Activated T-cell treated with anti-CD3 and anti-CD28 coated beads for 1 hour (primary cell): Measurements from ENCODE around the gene CACNA1D.

ENCODE experiments used
- DNase-seq: peaks from one replicate; pipeline ENCODE4 v3.0.0-alpha.2; 2020; ENCODE audit warnings: low read depth

Gene CACNA1D

DNA sequence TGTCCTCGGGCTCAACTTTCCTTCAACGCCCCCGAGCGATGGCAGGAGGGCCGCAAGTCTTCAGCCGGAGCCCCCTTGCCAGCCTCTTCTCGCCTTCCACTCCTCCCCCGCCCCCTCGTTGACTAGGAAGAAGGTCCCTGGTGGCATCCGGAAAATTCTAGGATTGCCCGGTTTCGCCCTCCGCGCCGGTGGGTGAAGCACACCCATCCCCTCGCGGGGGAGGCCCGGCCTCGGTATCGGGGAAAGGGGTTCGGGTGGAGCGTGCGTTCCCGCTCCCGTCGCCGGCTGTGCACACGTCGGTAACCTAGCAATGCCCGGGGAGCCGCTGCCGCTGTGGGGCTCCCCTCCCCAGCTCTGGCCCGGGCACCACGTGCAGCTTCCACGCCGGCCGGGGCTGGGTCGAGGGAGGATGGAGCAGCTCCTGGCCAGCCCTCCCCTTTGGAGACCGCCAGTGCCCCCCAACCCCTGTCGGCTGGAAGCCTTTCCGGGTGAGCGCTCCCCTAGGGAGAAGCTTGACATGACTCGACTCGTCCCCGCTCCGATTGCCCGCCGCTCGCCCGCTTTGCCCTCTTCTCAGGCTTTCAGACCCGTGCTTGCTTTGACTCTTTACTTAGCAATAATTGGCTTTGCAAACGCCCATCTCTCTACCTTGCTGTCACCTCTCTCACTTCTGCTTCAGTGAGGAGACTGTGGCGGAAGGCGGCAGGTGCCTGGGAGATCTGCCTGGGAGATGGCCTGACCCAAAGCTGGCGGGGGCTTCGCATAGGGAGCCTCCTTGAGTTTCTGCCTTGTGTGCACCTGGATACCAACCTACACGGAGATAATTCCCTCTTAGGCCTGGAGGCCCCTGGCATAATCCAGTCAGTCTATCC is 1.3 kb downstream of the CACNA1D start:
- no peak for DNase-seq

DNA sequence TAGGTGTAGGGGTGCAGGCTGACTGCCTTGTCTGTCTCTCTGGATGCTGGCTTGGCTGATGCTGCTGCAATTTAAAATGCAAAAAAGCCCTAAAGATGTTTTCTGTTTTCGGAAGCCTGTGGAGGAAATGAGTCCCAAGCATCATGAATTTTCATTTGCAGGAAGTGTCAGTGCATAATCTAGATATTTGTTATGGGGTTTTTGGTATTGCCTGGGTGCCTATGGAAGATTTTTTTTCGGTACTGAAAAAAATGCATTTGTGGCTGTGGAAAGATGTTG is 1.9 kb downstream of the CACNA1D start:
- DNase-seq: no peak

DNA sequence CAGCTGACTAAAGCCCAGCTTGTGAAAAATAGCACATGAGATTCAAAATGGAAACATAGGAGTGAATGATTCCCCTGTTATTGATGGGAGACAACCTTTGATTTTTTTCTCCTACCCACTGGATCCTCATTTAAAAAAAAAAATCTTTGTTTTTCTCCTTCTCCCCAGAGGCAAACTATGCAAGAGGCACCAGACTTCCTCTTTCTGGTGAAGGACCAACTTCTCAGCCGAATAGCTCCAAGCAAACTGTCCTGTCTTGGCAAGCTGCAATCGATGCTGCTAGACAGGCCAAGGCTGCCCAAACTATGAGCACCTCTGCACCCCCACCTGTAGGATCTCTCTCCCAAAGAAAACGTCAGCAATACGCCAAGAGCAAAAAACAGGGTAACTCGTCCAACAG is 2.6 kb downstream of the CACNA1D start:
- no peak for DNase-seq

DNA sequence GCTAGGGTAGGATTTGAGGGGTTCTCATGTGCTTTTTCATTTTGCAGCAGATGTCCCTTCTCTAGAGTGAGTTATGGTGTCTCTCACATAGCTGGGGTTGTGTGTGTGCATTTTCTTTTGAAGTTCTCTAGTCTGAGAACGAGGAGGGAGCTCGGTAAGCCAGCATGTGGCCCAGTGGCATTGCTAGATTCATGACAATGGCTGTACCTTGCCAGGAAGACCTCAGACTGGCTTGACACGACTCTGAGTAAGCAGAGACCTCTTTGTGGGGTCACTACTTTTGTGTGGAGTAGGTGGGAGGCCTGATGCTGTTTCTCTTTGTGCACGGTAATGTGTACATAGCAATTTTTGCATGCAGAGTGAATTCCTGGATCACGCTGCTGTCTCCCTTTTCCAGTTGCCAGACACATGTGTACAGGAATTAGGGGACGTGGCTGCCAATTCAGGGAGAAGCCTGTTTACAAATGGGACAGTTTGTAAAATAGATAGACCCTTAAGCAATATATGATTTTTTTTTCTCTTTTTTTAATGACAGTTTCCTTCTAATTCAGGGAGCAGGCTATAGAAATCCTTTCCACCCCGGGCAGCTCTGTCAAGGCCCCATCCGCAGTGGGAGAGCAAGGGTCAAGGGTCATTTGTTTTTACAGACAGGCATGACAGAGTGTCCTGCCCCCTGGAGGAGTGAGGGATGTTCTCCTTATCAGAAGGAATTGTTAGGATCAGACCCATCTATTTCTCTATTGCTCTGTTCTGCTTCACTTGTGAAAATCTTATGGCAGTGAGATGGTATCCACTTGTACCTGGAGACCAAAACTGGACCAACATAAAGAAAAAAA is 4.6 kb downstream of the CACNA1D start:
- no peak for DNase-seq

DNA sequence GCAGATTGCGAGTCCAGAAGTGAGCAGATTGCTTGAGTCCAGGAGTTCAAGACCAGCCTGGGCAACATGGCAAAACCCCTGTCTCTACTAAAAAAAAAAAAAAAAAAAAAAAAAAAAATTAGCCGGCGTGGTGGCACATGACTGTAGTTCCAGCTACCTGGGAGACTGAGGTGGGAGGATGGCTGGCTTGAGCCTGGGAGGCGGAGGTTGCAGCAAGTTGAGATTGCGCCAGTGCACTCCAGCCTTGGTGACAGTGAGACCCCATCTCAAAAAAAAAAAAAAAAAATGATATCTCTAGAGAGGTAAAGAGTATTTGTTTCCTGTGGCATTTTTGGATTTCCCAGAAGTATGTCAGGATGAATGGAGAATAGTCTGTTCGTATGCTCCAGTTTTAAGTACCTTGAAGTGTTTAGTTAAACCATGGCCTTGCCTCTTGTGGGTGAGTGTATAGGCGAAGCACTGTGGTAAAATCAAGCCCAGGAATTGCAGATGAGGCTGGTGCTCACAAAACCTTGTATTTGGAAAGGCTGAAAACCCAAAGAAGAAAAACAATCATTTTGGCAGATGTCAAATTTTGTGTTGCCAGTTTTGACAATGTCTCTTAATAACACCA is 5.9 kb downstream of the CACNA1D start:
- DNase-seq: no peak

DNA sequence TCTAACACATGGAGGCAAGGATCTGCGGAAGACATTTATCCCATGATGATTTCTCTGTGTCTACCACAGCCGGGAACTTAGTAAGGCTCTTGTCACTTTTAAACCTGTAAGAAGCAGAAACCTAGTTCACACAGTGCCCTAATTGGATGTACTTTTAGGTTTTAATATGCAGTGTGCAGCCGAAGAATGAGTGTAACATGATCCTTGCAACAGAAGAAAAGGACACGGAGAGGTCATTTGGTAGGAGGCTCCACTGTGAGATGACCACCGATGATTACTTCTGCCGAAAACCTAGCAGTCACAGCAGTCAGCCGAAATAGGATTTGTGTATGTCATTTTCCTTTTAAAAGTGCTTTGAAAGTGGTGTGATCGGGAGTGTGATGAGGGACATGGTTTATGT is 6.8 kb downstream of the CACNA1D start:
- no peak for DNase-seq

DNA sequence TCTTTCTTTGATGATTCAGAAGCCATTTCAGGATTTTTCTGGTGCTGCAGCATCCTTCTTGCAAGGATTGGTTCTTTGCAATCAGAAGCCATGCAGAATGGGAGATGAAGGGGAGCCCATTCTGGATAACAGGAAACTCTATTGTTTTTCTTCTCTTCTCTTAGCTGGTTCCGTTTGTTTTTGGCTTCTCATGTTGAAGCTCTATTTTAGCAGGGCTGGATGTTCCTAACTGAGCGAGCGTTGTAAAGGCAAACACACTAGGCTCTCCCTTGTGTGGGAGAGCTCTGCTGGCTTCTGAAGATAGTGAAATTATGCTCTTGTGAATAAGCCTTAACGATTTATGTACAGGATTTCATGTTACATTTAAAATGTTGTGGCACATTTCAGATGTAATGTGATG is 8.3 kb downstream of the CACNA1D start:
- DNase-seq: no peak

DNA sequence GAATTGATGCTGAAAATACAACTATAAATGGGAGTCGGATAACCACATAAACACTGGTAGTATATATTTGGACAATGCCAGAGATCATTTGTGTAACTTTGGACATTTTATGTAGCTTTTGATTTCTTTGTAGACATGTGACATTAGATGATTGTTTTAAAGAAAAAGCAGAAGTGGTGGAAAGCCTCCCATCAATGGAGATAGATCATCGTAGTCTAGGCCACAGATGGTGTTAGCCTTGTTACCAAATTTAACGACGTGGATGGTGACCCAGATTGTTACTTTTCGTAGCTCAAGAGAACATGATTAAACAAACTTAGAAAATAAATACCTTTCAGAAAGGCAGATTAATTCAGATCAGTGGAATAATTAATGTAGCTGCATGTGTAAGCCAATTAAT is 8.8 kb downstream of the CACNA1D start:
- DNase-seq: no peak

DNA sequence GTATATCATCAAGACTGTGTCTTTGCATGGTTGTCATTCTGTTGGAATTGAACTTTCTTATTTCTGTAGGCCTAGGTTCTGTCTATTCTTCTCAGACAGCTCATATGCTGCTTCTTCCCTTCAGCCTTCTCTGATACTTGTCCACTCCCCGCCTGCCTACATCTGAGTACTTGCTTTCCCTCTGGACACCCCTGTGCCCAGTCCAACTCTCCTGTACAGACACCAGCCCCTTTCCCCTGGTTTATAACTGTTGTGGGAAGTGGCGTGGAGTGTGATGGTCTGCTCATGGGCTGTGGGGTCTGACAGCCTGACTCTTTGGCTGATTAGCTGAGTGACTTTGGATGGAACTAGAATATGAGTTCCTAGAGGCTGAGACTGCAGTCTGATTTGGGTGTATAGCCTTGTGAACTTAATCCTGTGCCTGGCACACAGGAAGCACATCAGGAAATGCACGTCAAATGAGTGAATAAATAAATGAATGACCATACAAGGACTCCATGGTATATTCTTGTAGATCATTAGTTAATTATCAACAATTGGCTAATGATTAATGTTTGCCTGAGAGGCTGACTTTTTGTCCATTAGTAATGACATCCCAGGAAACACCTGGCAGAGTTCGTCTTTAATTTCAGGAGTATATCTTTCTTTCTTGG is 11.8 kb downstream of the CACNA1D start:
- no peak for DNase-seq

DNA sequence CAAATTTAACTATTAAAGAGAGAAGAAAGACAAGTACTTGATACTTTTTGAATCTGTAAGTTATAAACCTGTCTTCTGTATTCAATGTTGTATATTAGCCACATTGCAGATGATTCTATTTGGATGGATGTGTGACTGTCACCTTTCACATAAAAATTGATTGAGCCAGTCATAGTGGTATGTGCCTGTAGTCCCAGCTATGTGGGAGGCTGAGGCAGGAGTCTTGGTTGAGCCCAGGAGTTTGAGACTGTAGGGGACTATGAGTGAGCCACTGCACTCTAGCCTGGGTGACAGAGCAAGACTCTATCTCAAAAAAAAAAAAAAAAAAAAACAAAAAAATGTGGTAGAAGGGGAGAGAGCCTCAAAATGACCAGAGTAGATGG is 12.3 kb downstream of the CACNA1D start:
- no peak for DNase-seq

DNA sequence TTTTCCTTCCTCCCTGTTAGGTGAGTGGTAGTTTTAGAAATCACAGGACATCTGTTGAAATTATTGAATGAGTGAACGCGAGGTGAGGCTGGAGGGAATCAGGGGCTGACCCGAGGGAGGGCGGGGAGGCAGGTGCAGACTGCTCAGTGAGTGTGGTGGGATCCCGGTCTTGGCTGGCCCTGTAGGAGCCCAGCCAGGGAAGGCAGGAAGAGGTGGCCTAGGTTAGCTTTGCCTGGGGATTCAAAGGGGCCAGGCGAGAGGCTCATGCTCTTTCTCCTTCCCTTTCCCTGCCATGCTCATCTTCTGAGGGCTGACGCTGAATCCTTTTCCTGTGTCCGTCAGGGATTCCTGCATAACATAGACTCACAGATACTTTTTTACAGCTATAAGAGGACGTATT is 15.1 kb downstream of the CACNA1D start:
- no peak for DNase-seq

DNA sequence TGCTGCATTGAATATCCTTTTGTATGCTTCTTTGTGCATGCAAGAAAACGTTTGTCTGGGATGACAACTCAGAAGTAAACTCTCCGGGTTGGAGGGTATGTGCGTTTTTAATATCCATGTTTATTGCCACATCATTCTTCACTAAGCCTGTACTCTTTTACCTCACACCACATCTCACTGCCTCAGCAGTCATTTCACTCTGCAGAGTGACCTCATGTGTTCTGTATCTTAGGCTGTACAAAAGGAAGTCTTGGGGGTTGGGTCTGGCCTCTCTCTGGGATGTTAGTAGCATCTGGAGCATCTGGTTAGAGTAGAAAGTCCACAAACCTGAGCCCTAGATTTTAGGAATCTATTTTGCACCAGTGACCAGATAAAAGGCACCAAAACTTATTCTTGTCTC is 16.1 kb downstream of the CACNA1D start:
- no peak for DNase-seq

DNA sequence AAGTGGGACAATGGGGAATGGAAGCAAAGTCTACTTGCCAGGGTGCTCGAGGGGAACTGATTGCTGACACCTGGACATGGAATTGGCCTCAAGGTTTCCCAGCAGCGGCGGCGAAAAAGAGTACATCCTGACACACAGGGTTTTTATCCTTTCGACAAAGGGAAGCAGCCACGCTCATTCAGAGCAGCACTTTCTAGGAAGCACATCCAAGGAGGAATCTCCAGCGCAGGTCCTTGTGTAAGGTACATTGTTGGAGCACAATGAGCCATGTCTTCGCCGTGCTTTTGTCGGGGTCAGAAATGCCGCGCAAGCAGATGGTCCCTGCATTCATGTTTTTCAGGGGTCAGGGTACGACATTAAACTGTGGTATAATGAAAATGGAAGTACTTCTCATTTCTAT is 16.8 kb downstream of the CACNA1D start:
- DNase-seq: no peak

DNA sequence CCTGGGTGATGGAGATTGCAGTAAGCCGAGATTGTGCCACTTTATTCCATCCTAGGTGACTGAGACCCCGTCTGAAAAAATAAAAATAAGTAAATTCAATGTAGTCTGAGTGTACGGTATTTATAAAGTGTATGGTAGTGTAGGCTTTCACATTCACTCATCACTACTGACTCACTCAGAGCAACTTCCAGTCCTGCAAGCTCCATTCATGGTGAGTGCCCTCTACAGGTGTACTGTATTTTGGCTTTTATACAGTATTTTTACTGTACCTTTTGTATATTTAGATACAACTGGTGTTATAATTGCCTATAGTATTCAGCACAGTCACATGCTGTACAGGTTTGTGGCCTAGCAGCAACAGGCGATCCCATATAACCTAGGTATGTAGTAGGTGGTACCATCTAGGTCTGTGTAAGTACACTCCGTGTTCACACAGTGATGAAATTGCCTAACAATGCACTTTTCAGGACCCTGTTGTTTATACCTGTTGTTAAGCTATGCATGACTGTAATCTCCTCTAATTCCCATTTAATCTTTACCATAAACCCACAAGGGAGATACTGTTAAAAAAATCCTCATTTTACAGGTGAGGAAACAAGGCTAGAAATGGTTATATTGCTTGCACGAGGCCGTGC is 19.3 kb downstream of the CACNA1D start:
- no peak for DNase-seq

DNA sequence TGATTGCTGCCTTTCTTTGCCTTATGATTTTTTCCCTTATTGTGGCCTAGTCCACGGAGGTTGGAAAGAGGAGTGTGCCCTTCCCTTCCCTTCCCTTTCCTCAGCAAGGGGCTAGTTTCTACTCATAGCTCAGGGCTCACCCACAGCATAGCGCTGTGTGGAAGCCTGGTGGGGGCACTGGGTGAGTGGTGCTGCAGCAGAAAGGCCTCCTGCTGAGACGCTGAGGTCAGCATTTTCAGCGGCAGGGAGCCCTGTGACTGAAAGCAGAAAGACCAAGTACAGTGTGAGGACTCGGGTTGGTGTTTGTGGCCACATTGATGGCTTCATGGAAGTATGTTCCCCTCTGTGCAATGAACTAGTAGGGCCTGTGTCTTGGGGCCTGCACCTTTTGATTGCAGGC is 21.9 kb downstream of the CACNA1D start:
- no peak for DNase-seq

DNA sequence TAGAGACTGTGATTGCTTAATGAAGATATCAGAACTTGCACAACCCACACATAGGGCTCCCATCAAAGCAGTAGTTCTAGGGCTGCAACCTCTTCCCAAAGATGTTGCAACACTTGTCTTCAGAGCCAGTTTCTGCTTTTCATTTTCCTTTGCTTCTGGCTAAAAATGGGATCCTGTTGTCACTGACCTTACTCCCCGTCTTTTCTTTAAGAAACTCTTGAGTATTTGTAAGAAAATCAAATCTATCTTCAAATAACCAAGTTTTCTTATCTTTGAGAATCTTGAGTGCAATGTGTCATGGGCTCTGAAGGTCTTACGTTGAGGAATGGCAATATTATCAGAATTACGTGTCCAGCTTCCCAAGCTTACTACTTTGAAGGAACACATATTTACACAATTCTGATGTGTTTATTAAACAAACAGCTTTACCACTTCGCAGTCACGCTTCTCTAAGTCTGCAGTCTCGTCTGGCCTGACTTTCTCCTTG is 24.1 kb downstream of the CACNA1D start:
- no peak for DNase-seq

DNA sequence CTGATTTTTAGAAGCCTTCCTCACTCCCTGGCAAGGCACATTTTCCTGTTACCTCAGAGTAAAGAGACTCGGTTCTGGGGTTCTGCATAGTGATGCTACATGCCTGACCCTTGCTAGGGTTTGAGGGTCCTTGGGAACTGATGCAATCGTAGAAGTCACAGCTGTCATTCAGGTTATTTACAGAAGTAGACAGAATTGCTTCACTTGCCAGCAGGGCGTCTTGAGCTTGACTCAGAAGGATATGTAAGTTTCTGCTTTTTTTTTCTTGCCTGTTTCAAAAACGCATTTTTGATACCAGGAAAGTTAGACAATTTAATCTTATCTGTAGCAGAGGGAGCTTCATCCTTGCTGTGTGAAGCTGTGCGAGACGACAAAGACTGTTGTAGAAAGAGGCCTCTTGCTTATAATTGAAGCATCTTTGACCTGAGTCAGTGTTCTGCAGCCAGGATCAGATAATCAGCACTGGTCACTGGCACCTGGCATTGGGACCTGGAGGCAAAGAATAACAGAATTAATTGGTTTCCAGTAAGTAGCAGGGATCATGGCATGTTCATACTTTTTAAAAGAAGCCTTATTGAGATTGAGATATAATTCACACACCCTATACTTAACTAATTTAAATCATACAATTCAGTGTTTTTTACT is 24.8 kb downstream of the CACNA1D start:
- DNase-seq: no peak

DNA sequence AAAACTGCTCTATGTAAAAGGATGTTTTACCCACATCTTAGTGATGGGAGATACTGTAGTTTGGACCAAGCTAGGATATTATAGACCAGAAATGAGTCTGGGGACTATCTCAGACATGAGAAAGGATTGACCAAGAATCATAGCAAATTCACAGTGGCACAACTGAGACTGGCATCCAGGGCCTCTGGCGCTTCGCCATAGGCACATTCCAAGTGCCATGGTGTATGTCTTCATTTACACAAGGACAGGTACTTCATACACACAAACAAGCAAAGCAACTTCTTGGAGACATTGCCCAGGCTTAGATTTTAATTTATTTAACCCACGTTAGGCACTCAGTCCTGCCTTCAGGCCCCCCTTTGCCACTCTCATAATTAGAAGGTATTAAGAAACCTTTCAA is 28.9 kb downstream of the CACNA1D start:
- no peak for DNase-seq

DNA sequence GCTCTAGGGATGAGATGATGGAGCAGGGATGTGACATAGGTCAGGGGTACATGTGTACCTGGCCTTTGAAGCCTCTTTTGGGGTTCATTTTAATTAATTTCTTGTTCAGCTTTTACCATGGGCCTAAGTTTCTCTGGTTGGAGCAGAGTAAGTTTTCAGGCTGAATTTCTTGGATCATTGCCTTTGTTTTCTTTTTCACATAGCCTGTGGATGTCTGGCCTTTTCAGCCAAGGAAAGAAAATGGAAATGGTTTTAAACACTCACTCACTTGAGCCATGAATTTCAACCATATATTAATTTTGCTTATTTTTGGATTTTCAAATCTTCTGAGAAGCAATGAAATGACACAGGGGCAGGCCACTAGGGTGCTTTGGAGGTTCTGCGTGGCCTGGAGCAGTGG is 30.2 kb downstream of the CACNA1D start:
- DNase-seq: no peak

DNA sequence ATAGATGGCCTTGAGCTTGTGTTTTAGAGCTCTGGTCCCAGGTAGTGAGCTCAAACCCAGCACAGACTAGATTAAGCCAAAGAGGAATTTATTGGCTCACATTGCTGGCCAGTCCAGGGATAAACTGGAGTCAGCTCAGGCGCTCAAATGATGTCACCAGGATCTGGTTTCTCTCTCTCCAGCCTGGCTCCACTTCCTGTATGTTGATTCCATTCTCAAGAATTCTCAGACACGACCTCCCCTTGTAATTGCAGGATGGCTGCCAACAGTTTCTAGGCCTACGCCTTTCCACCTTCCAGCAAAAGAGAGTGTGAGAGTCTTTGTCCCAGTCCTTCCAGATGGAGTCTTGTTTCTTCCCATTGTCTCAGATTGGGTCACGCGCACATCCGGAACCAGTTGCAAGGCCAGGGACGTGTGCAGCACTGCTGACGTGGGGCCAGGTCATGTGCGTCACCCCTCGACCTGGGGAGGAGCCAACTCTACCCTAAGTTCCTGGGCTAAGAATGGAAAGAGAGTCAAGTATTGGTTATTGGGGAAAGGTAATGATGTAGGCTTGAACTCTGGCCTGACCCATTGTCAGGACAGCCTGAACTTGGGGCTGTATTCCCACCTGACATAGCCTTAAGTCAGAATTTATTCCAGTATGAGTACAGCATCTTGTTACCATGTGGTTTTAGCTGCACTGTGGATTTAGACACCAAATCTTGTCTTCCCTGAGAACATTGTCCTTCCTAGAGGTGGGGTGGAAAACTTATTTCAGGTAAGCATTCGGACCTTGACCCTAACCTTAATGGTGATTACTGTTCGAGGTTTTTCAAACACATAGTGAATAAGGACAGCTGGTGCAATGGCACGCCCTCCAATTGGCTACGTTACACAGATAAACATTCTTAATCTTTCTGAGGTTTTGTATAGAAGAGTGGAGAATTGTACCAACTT is 31.6 kb downstream of the CACNA1D start:
- no peak for DNase-seq

DNA sequence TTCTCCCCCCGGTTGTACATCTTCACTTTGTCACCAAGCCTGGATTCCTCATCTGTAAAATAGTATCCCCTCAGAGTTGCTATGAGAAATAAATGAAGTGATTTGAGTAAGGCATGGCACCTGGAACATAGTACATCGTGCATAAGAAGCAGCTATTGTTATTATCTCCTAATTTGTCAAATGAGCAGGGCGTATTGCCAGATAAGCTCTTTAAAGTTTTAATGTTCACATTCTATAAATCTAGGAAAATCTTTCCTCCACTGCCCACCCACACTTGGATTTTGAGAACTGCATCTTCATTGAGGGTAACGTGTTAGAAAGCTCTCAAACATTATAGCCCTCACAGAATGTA is 32.3 kb downstream of the CACNA1D start:
- DNase-seq: no peak
